ENCODE results near the gene NAA15. TPM values are rescaled to one million over a fixed set of nuclear protein-coding genes. Genes with fewer than 3 reads are reported as not detected.
"Not testable (repeated sequence)": the region's sequence is repeated elsewhere in the genome, so short reads cannot be mapped to it uniquely, and the experiment has no call there.

The NAA15 gene
- total RNA-seq, 4 donors from 2014 or later = 30.0 to 42.3 (median 33.2) TPM

- H3K36me3 ChIP-seq = peaks cover 0 to 32% (median 0%) of the 10 kb centered on the region in 3 donors
- TF ChIP-seq POLR2A (IDR thresholded peaks at IDR 0.05) = no peak
- TF ChIP-seq CTCF (IDR thresholded peaks at IDR 0.05) = no peak
- no peak for TF ChIP-seq EP300 (IDR thresholded peaks at IDR 0.05)
- no peaks in the 10 kb centered on the region for H3K27me3 ChIP-seq
- H3K27ac ChIP-seq = no peak overlapping the region
- H3K4me3 ChIP-seq = no peak overlapping the region
- H3K4me1 ChIP-seq = no peaks in the 10 kb centered on the region
- no peak for DNase-seq (ENCODE audit: low spot score in 2 of 2)
- 90 to 93% methylated on average over 3 of the region's 3 CpGs for WGBS, 2 donors
- H3K9me3 ChIP-seq = no peaks in the 10 kb centered on the region
Observed at GRCh38 chr4:139401368-139401767, 100.1 kb downstream of the NAA15 start.

GRCh38 chr4:139402436-139402835, 101.1 kb downstream of the NAA15 start:
- H3K27ac ChIP-seq = no peak overlapping the region
- H3K9me3 ChIP-seq = no peaks in the 10 kb centered on the region
- no peaks in the 10 kb centered on the region for H3K27me3 ChIP-seq
- TF ChIP-seq POLR2A (IDR thresholded peaks at IDR 0.05) = no peak
- TF ChIP-seq CTCF (IDR thresholded peaks at IDR 0.05) = no peak
- TF ChIP-seq EP300 (IDR thresholded peaks at IDR 0.05) = no peak
- no peak for DNase-seq (ENCODE audit: low spot score in 2 of 2)
- peaks cover 0 to 26% (median 0%) of the 10 kb centered on the region in 3 donors for H3K36me3 ChIP-seq
- no peaks in the 10 kb centered on the region for H3K4me1 ChIP-seq
- no peak overlapping the region for H3K4me3 ChIP-seq
- WGBS, 2 donors = 84 to 96% methylated on average over 5 of the region's 5 CpGs

- Histone ChIP-seq H3K36me3 (peaks cover 0 to 30% (median 0%) of the 10 kb centered on the region in 3 donors), H3K27me3 (no peaks in the 10 kb centered on the region), H3K27ac (no peak overlapping the region), H3K9me3 (no peaks in the 10 kb centered on the region), H3K4me1 (no peaks in the 10 kb centered on the region), H3K4me3 (no peak overlapping the region)
- DNase-seq (ENCODE audit: low spot score in 2 of 2) = no peak
- TF ChIP-seq EP300 (IDR thresholded peaks at IDR 0.05) = no peak
- no peak for TF ChIP-seq CTCF (IDR thresholded peaks at IDR 0.05)
- TF ChIP-seq POLR2A (IDR thresholded peaks at IDR 0.05) = no peak
- 78% methylated on average over 3 of the region's 3 CpGs for WGBS, 2 donors
Observed at GRCh38 chr4:139403462-139403861, 102.2 kb downstream of the NAA15 start.

DNA sequence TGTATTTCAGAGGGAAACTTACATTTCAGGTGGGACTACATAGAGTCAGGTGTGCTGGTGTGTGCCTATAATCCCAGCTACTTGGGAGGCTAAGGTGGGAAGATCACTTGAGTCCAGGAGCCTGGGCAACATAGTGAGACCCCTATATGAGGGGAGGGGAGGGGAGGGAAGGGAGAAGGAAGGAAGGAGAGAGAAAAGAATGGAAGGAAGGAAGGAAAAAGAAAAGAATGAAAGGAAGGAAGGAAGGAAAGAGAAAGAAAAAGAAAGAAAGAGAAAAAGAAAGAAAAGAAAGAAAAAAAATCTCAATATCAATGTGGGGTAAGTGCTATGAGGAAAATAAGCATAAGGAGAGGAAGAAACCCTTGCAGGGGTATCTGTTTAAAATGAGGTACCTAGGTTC, 109.0 kb downstream of the NAA15 start:
- no peak for TF ChIP-seq CTCF (IDR thresholded peaks at IDR 0.05)
- no peak for TF ChIP-seq EP300 (IDR thresholded peaks at IDR 0.05)
- TF ChIP-seq POLR2A (IDR thresholded peaks at IDR 0.05) = no peak

GRCh38 chr4:139414671-139415210, 113.4 kb downstream of the NAA15 start:
- not testable (repeated sequence) for H3K27me3 ChIP-seq; H3K4me1 ChIP-seq; H3K27ac ChIP-seq; DNase-seq (ENCODE audit: low spot score in 2 of 2); H3K4me3 ChIP-seq
- H3K9me3 ChIP-seq = peaks cover 0 to 13% (median 1%) of the 10 kb centered on the region in 4 donors
- WGBS, 2 donors = 79 to 92% methylated on average over 8 of the region's 8 CpGs
- peaks cover 0 to 45% (median 0%) of the 10 kb centered on the region in 3 donors for H3K36me3 ChIP-seq

More for the DNA sequence above, 109.0 kb downstream of the NAA15 start:
- DNase-seq (ENCODE audit: low spot score in 2 of 2) = no peak
- no peak overlapping the region for H3K27ac ChIP-seq
- H3K4me3 ChIP-seq = no peak overlapping the region
- no peaks in the 10 kb centered on the region for H3K27me3 ChIP-seq
- H3K9me3 ChIP-seq = peaks cover 0 to 13% (median 1%) of the 10 kb centered on the region in 4 donors
- peaks cover 0 to 47% (median 0%) of the 10 kb centered on the region in 3 donors for H3K36me3 ChIP-seq
- H3K4me1 ChIP-seq = no peaks in the 10 kb centered on the region

Measured in tibial nerve (tissue), 4 donors.